K562 (cell line): ENCODE data around the gene DNAI7. TPM values are rescaled to one million over a fixed set of nuclear protein-coding genes. Genes with fewer than 3 reads are reported as not detected.

Source experiments
- ATAC-seq: fragments of 200-7000 bp; cut with Tn5 transposase; 3 replicates; pipeline ENCODE4 v1.9.1; 2020; ENCODE audit warnings: moderate library complexity
- BruUV-seq: library from RNA; stranded (reverse); fragments of 400-500 nt; replicated peaks from 2 replicates; lab custom pipeline; 2021; lab: Mats Ljungman, UMichigan
- CTCF ChIA-PET: fragments of 300-600 bp; formaldehyde crosslinking; extraction: SDS; loops from one replicate; lab custom pipeline; 2021; ENCODE audit warnings: low intra/inter-chr PET ratio; lab: Yijun Ruan, JAX
- POLR2A ChIA-PET: fragments of 300-600, 350-650 bp; sonication (Branson Sonifier 250); formaldehyde crosslinking; extraction: SDS; loops from one replicate; lab custom pipeline; 2021; ENCODE audit warnings: antibody characterized with exemption, inconsistent platforms; lab: Yijun Ruan, JAX
- DNase-seq, 4 experiments: peaks; one replicate each; pipeline versions ENCODE4 v3.0.0 to v3.0.0-alpha.2; 2011 to 2018; ENCODE audit warnings: low spot score in 3 of 4, mixed read lengths in 3 of 4; ENCODE audit errors: extremely low read depth in 1 of 4
- FAIRE-seq: peaks from 2 replicates; lab custom pipeline; 2011; peaks lifted over from hg19 to GRCh38; lab: Jason Lieb, UNC
- H2AFZ ChIP-seq: 2 replicates; pipeline ENCODE4 v1.6.0; 2011; ENCODE audit warnings: low read depth, low read length, control low read depth, inconsistent platforms
- H3K27ac ChIP-seq: fragments of 200-600 bp; 3 replicates; pipeline ENCODE4 v1.8.0; 2011; ENCODE audit warnings: low read depth, mild to moderate bottlenecking, control low read depth, inconsistent platforms, low read length, moderate library complexity, mixed read lengths; ENCODE audit errors: extremely low read depth
- H3K27me3 ChIP-seq, 2 experiments: fragments of 300-600 bp in 1 of 2; 2 replicates in 1 of 2; 3 replicates in 1 of 2; pipeline versions ENCODE4 v1.6.0 to v1.8.0; 2011; ENCODE audit warnings: inconsistent platforms in 2 of 2, low read length in 2 of 2, mild to moderate bottlenecking in 1 of 2, mixed read lengths in 1 of 2, moderate library complexity in 1 of 2; ENCODE audit not compliant: control insufficient read depth in 2 of 2, insufficient read depth in 2 of 2
- H3K36me3 ChIP-seq: fragments of 300-600 bp; 3 replicates; pipeline ENCODE4 v1.8.0; 2011; ENCODE audit warnings: mild to moderate bottlenecking, low read length, inconsistent platforms; ENCODE audit not compliant: control insufficient read depth, insufficient read depth
- H3K4me1 ChIP-seq, 2 experiments: fragments of 200-600 bp in 1 of 2; replicated peaks in 1 of 2; 2 replicates in 1 of 2; 3 replicates in 1 of 2; pipeline versions ENCODE4 v1.5.1 to v1.8.0; 2011; ENCODE audit warnings: inconsistent platforms in 2 of 2, low read length in 2 of 2, mild to moderate bottlenecking in 1 of 2, mixed read lengths in 1 of 2, moderate library complexity in 1 of 2; ENCODE audit not compliant: control insufficient read depth in 2 of 2, insufficient read depth in 2 of 2
- H3K4me2 ChIP-seq: 2 replicates; pipeline ENCODE4 v1.6.1; 2011; ENCODE audit warnings: low read length, control low read depth, inconsistent platforms, mixed read lengths; ENCODE audit not compliant: insufficient read depth
- H3K4me3 ChIP-seq: fragments of 200-600 bp; sonication (generic), shearing (Covaris generic); 2 replicates; pipeline ENCODE4 v1.5.1; 2016; ENCODE audit warnings: control low read depth, inconsistent platforms
- H3K79me2 ChIP-seq: fragments of 200-600 bp; 3 replicates; pipeline ENCODE4 v1.8.0; 2011; ENCODE audit warnings: low read length, inconsistent platforms; ENCODE audit not compliant: control insufficient read depth, insufficient read depth
- H3K9ac ChIP-seq, 2 experiments: 2 replicates each; pipeline versions ENCODE4 v1.6.0 to v1.6.1; 2011; ENCODE audit warnings: low read depth in 2 of 2, low read length in 2 of 2, control low read depth in 1 of 2, inconsistent platforms in 1 of 2, mild to moderate bottlenecking in 1 of 2, mixed read lengths in 1 of 2; ENCODE audit not compliant: insufficient read depth in 1 of 2
- H3K9me1 ChIP-seq: one replicate; pipeline ENCODE4 v1.6.0; 2011; ENCODE audit warnings: inconsistent platforms, mild to moderate bottlenecking, low read length, moderate library complexity; ENCODE audit not compliant: control insufficient read depth, insufficient read depth
- H3K9me3 ChIP-seq: replicated peaks from 2 replicates; pipeline ENCODE4 v1.5.1; 2011; ENCODE audit warnings: low read depth, low read length, inconsistent platforms; ENCODE audit not compliant: control insufficient read depth, insufficient read depth
- H4K20me1 ChIP-seq: replicated peaks from 2 replicates; pipeline ENCODE4 v1.6.1; 2011; ENCODE audit warnings: low read length, inconsistent platforms, mixed read lengths; ENCODE audit not compliant: control insufficient read depth, insufficient read depth
- CEBPG ChIP-seq, 3 experiments: fragments of 200-800 bp in 1 of 3; sonication (Bioruptor generic) in 1 of 3; sonication (generic) in 1 of 3; formaldehyde crosslinking in 1 of 3; IDR thresholded peaks in 2 of 3; conservative IDR thresholded peaks in 1 of 3; 2 replicates each; pipeline versions ENCODE4 v1.6.1 to v1.8.0; 2016 to 2022; ENCODE audit warnings: missing compliant biosample characterization in 2 of 3, missing genetic modification characterization in 2 of 3, mild to moderate bottlenecking in 1 of 3, missing genetic modification reagents in 1 of 3
- CEBPZ ChIP-seq: fragments of 150-350 bp; IDR thresholded peaks from 2 replicates; pipeline ENCODE4 v1.6.1; 2014; ENCODE audit warnings: low read depth, mild to moderate bottlenecking, low read length, borderline replicate concordance
- KAT2B ChIP-seq: IDR thresholded peaks from one replicate; pipeline ENCODE4 v1.6.1; 2012; ENCODE audit warnings: low read depth, mild to moderate bottlenecking, control low read depth, inconsistent platforms, low read length, moderate library complexity
- RBM34 ChIP-seq: fragments of 200-400 bp; formaldehyde crosslinking; IDR thresholded peaks from 2 replicates; pipeline ENCODE4 v1.6.1; 2018; ENCODE audit warnings: low read length, borderline replicate concordance; ENCODE audit not compliant: insufficient read depth
- TGIF2 ChIP-seq: sonication (generic); formaldehyde crosslinking; IDR thresholded peaks from 2 replicates; pipeline ENCODE4 v1.8.1; 2022; ENCODE audit warnings: mild to moderate bottlenecking, missing genetic modification reagents, moderate library complexity
- ZNF282 ChIP-seq: sonication (generic); formaldehyde crosslinking; IDR thresholded peaks from 2 replicates; pipeline ENCODE4 v1.8.1; 2023; ENCODE audit warnings: missing genetic modification reagents
- ZNF589 ChIP-seq: fragments of 200-800 bp; sonication (Bioruptor generic); IDR thresholded peaks from 2 replicates; pipeline ENCODE4 v1.6.1; 2016; ENCODE audit warnings: low read depth, missing genetic modification characterization, missing compliant biosample characterization
- WGBS: fragments of 100-300 bp; shearing (Covaris generic); methylation state at CpG from one replicate; pipeline ENCODE4 v1.1.6; 2016; ENCODE audit warnings: low coverage, mixed read lengths; ENCODE audit not compliant: insufficient coverage; ENCODE audit errors: missing lambda C conversion rate; 5-methylcytosine and 5-hydroxymethylcytosine counted together
- in situ Hi-C: fragments of 300-500 bp; cut with MboI; formaldehyde crosslinking; loops from 4 replicates; pipeline ENCODE4 v1.15.0; 2018; ENCODE audit warnings: inconsistent platforms, mixed read lengths
- intact Hi-C: fragments of 100-400 bp; cut with micrococcal nuclease; formaldehyde crosslinking; loops from 2 replicates; pipeline ENCODE4 v1.14.2; 2022
- polyA plus RNA-seq, 8 experiments: library from polyadenylated mRNA; depleted of rRNA in 4 of 8; stranded (reverse) in 5 of 8; unstranded in 3 of 8; fragments of >200 nt; fragmentation: Nextera tagmentation in 2 of 8; fragmentation: Illumina TruSeq in 1 of 8; extraction: Ambion mirVana in 2 of 8; extraction: Trizol in 1 of 8; gene quantifications; 2 replicates each; pipeline versions ENCODE4 v1.2.1 to v1.2.3, GENCODE V29; 2011 to 2014; ENCODE audit warnings: inconsistent platforms in 1 of 8, missing spikeins in 1 of 8
- total RNA-seq, 7 experiments: library from RNA; depleted of rRNA in 6 of 7; stranded (reverse); fragments of >200 nt in 6 of 7; fragmentation: Illumina TruSeq in 2 of 7; extraction: Trizol in 2 of 7; gene quantifications; 2 replicates each; pipeline versions ENCODE4 v1.2.1 to v1.2.3, GENCODE V29; 2011 to 2021; ENCODE audit warnings: low replicate concordance in 1 of 7
- TF ChIP-seq, protein P1 (sequence below): fragments of 250-450 bp; sonication (Bioruptor Pico); IDR thresholded peaks from 2 replicates; pipeline ENCODE4 v1.4.0; 2020

DNAI7 gene
- total and polyA plus RNA-seq, 9 of the 15 experiments (the other 6 are each of a cell fraction or from before 2014, with no cell fraction given) = 0.06 to 0.76 (median 0.17) TPM; not detected in 1

DNA sequence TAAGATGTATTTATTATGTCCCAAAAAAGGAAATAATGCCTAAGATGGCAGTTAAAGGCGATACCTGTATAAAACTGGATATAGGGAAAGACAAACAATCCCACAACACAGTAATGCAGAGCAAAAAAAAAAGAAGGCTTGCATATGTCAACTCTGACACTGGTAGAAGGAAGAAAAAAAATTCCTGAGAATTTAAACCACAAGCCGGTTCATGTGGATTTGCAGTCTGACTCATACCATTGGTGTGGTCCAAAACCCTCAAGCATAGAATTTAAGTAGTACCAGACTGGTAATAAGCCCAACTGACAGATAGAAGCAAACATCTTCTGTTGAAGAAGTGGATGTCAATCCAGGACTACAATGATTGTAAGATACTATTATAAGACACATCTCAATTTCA lies 7.2 kb downstream of the DNAI7 start:
- FAIRE-seq (no peak), DNase-seq (no peak), ATAC-seq (no peak)
- CTCF ChIA-PET = no interaction called here
- Histone ChIP-seq H2AFZ (no peak overlapping the region), H3K9me3 (no peaks in the 10 kb centered on the region), H3K9ac (no peak overlapping the region), H3K4me2 (no peak overlapping the region), H3K79me2 (no peaks in the 10 kb centered on the region), H3K4me1 (no peaks in the 10 kb centered on the region), H4K20me1 (no peaks in the 10 kb centered on the region), H3K4me3 (no peak overlapping the region), H3K9me1 (no peaks in the 10 kb centered on the region), H3K36me3 (no peaks in the 10 kb centered on the region), H3K27me3 (no peaks in the 10 kb centered on the region), H3K27ac (no peak overlapping the region)
- TF ChIP-seq CEBPG (CRISPR knock-in tag; IDR thresholded peaks at IDR 0.05) (no peak), CEBPG (tag; conservative IDR thresholded peaks at IDR 0.05 in 1 of 2, IDR thresholded peaks at IDR 0.05 in 1 of 2) (no peak), KAT2B (no peak), TGIF2 (CRISPR knock-in tag) (no peak), CEBPZ (no peak), ZNF282 (CRISPR knock-in tag) (no peak), ZNF589 (CRISPR knock-in tag) (no peak), RBM34 (no peak)
- TF ChIP-seq, protein P1, sequence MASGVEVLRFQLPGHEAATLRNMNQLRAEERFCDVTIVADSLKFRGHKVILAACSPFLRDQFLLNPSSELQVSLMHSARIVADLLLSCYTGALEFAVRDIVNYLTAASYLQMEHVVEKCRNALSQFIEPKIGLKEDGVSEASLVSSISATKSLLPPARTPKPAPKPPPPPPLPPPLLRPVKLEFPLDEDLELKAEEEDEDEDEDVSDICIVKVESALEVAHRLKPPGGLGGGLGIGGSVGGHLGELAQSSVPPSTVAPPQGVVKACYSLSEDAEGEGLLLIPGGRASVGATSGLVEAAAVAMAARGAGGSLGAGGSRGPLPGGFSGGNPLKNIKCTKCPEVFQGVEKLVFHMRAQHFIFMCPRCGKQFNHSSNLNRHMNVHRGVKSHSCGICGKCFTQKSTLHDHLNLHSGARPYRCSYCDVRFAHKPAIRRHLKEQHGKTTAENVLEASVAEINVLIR (CRISPR knock-in tag) = no peak
- BruUV-seq = no TSS peak
- POLR2A ChIA-PET = no interaction called here
- in situ Hi-C loops (no loop called here), intact Hi-C loops (no loop called here)
- WGBS = 13% methylated on average over 2 of the region's 2 CpGs
